ENCODE results near the gene ANO2. TPM values are rescaled to one million over a fixed set of nuclear protein-coding genes. Genes with fewer than 3 reads are reported as not detected.

The ANO2 gene
- total and polyA plus RNA-seq, 4 donors, result 6.4 to 19.2 (median 9.6) TPM

DNA sequence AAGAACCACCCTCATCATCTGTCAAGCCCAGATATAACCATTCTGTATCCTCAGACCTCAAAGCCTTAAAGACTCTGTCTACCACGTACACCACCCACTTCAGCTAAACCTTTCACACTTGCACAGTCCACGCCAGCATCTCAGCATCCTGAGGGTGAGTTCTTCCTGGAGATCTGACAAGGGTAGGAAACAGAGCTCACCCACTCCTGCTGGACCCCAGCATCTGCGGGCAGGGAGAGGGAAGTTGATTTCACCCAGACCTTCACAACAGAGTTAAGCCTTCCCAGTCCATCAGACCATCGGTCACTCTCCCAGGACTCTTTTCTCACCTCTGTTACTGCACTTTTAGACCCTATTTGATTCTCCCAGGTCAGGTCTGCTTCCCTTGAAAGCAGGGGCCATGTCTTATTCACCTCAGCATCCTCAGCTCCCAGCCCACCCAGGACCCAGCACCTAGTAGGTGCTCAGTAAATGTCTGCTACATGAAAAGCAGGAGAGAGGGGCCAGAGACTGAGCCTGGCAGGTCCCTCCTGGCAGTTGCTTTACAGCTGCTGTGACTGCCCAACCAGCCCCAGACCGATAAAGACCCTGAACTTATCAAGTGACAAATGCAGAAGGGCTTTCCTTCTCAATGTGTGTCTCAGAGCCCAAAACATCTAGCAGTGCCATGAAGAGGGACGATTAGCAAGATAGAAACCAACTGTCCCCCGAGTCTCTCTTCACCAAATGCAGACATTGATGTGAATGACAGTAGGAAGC is 34.1 kb downstream of the ANO2 start:
- WGBS (ENCODE audit: insufficient coverage), result 91% methylated on average over 5 of the region's 7 CpGs
- H3K27me3 ChIP-seq (ENCODE audit: control insufficient read depth, insufficient read depth, low read length), result no peaks in the 10 kb centered on the region
- H3K4me3 ChIP-seq (ENCODE audit: low read depth, low read length), result no peak overlapping the region
- peaks cover 24% of the 10 kb centered on the region for H3K4me1 ChIP-seq (ENCODE audit: control insufficient read depth, insufficient read depth, low read length)
- DNase-seq (ENCODE audit: low read depth in 4 of 6, low spot score in 6 of 6), result no peak
- no peak overlapping the region for H3K27ac ChIP-seq (ENCODE audit: low read depth, low read length)
- H3K36me3 ChIP-seq (ENCODE audit: control insufficient read depth, insufficient read depth, low read length), result no peaks in the 10 kb centered on the region
- no peaks in the 10 kb centered on the region for H3K9me3 ChIP-seq (ENCODE audit: control insufficient read depth, insufficient read depth, low read length)

- H3K36me3 ChIP-seq (ENCODE audit: control insufficient read depth, insufficient read depth, low read length), result no peaks in the 10 kb centered on the region
- no peaks in the 10 kb centered on the region for H3K27me3 ChIP-seq (ENCODE audit: control insufficient read depth, insufficient read depth, low read length)
- H3K9me3 ChIP-seq (ENCODE audit: control insufficient read depth, insufficient read depth, low read length), result no peaks in the 10 kb centered on the region
- DNase-seq (ENCODE audit: low read depth in 4 of 6, low spot score in 6 of 6), result no peak
- WGBS (ENCODE audit: insufficient coverage), result 79% methylated on average over 4 of the region's 5 CpGs
- no peak overlapping the region for H3K27ac ChIP-seq (ENCODE audit: low read depth, low read length)
- H3K4me1 ChIP-seq (ENCODE audit: control insufficient read depth, insufficient read depth, low read length), result peaks cover 20% of the 10 kb centered on the region
- H3K4me3 ChIP-seq (ENCODE audit: low read depth, low read length), result no peak overlapping the region
Observed at GRCh38 chr12:5909560-5909959, 35.5 kb downstream of the ANO2 start.

DNA sequence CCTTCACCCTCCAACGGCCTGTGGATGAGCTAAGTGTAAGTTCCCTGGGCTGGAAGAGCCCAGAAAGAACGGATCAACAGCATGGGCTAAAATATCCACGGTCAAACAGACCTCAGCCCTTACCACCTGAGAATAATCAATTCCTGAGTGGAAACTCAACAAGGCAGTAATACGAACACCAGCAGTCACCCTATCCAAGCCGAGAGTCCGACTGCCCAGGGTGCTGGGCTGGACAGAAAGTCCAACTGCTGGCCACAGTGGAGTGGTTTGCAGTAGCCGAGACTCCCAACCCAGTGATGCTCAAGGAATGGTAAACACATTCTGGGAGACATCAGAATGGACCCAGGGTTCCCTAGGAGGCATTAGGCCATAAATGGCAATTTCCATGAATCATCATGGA is 36.8 kb downstream of the ANO2 start:
- no peak overlapping the region for H3K27ac ChIP-seq (ENCODE audit: low read depth, low read length)
- DNase-seq (ENCODE audit: low read depth in 4 of 6, low spot score in 6 of 6), result no peak
- H3K4me3 ChIP-seq (ENCODE audit: low read depth, low read length), result no peak overlapping the region
- no peaks in the 10 kb centered on the region for H3K36me3 ChIP-seq (ENCODE audit: control insufficient read depth, insufficient read depth, low read length)
- no peaks in the 10 kb centered on the region for H3K9me3 ChIP-seq (ENCODE audit: control insufficient read depth, insufficient read depth, low read length)
- 97% methylated on average over 7 of the region's 7 CpGs for WGBS (ENCODE audit: insufficient coverage)
- no peaks in the 10 kb centered on the region for H3K27me3 ChIP-seq (ENCODE audit: control insufficient read depth, insufficient read depth, low read length)
- H3K4me1 ChIP-seq (ENCODE audit: control insufficient read depth, insufficient read depth, low read length), result peaks cover 9% of the 10 kb centered on the region

DNA sequence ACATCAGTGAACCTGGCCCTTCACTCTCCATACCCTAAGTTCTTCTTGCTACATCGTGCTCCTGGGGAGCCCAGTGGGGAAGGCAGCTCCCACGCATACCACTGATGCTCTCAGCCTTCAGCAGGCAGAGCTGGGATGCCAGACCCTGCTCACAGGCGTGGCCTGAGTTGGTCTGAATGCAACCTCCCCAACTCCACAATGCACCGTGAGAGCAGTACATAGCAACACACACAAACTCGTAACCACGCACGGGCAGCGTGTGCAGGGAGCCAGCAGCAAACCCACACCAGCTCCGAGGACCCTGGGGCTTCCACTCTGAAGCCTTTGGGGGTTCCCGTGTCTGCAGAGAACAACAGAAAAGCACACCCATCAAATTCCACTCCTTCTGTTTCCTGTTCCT is 37.3 kb downstream of the ANO2 start:
- 78% methylated on average over 8 of the region's 10 CpGs for WGBS (ENCODE audit: insufficient coverage)
- no peak for DNase-seq (ENCODE audit: low read depth in 4 of 6, low spot score in 6 of 6)
- no peaks in the 10 kb centered on the region for H3K9me3 ChIP-seq (ENCODE audit: control insufficient read depth, insufficient read depth, low read length)
- no peaks in the 10 kb centered on the region for H3K27me3 ChIP-seq (ENCODE audit: control insufficient read depth, insufficient read depth, low read length)
- peaks cover 5% of the 10 kb centered on the region for H3K4me1 ChIP-seq (ENCODE audit: control insufficient read depth, insufficient read depth, low read length)
- H3K4me3 ChIP-seq (ENCODE audit: low read depth, low read length), result no peak overlapping the region
- no peaks in the 10 kb centered on the region for H3K36me3 ChIP-seq (ENCODE audit: control insufficient read depth, insufficient read depth, low read length)
- no peak overlapping the region for H3K27ac ChIP-seq (ENCODE audit: low read depth, low read length)

DNA sequence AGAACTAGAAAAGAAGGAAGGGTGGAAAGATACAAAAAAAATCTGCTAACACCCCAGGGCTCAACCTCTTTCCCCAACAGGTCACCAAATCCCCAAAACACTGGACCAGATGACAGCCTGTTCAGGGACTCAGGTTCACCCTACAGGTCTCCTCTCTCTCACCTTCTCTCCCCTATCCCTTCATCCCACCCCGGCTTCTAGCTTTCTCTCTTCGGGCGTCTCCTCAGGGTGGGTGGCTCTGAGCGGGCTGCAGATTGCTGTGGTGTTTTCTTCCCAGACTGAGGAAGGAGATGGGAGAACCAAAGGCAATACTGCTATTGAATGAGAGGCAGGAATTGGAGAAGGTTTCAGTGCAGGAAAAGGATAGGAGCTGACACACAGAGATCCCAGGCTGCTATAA is 39.3 kb downstream of the ANO2 start:
- WGBS (ENCODE audit: insufficient coverage), result 100% methylated on average over 1 of the region's 4 CpGs
- no peak for DNase-seq (ENCODE audit: low read depth in 4 of 6, low spot score in 6 of 6)
- Histone ChIP-seq H3K4me1 (ENCODE audit: control insufficient read depth, insufficient read depth, low read length) (peaks cover 3% of the 10 kb centered on the region), H3K4me3 (ENCODE audit: low read depth, low read length) (no peak overlapping the region), H3K27ac (ENCODE audit: low read depth, low read length) (no peak overlapping the region), H3K36me3 (ENCODE audit: control insufficient read depth, insufficient read depth, low read length) (no peaks in the 10 kb centered on the region), H3K9me3 (ENCODE audit: control insufficient read depth, insufficient read depth, low read length) (no peaks in the 10 kb centered on the region), H3K27me3 (ENCODE audit: control insufficient read depth, insufficient read depth, low read length) (no peaks in the 10 kb centered on the region)

- WGBS (ENCODE audit: insufficient coverage), result 86% methylated on average over 4 of the region's 6 CpGs
- H3K36me3 ChIP-seq (ENCODE audit: control insufficient read depth, insufficient read depth, low read length), result no peaks in the 10 kb centered on the region
- H3K9me3 ChIP-seq (ENCODE audit: control insufficient read depth, insufficient read depth, low read length), result no peaks in the 10 kb centered on the region
- H3K27ac ChIP-seq (ENCODE audit: low read depth, low read length), result no peak overlapping the region
- H3K4me3 ChIP-seq (ENCODE audit: low read depth, low read length), result no peak overlapping the region
- no peak for DNase-seq (ENCODE audit: low read depth in 4 of 6, low spot score in 6 of 6)
- H3K4me1 ChIP-seq (ENCODE audit: control insufficient read depth, insufficient read depth, low read length), result peaks cover 6% of the 10 kb centered on the region
- no peaks in the 10 kb centered on the region for H3K27me3 ChIP-seq (ENCODE audit: control insufficient read depth, insufficient read depth, low read length)
Observed at GRCh38 chr12:5904969-5905368, 40.1 kb downstream of the ANO2 start.

DNA sequence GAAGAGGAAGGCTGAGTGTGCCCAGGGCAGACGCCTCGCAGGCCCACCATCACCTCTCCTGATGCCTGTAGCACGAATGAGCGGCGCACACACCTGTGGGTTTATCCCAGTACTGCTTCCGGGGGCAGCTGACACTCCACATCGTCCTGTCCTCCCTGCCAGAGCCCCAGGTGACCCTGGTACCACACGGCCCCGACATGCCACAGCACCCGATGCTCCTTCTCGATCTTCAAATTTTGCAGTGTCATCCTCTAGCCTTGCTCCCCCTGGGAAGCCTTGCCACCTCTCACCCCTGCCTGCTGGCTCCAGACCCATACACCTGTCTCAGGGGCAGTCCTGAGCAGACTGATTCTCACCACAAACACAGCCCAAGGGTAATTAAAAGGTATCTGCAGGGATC is 40.6 kb downstream of the ANO2 start:
- Histone ChIP-seq H3K36me3 (ENCODE audit: control insufficient read depth, insufficient read depth, low read length) (no peaks in the 10 kb centered on the region), H3K27ac (ENCODE audit: low read depth, low read length) (no peak overlapping the region), H3K27me3 (ENCODE audit: control insufficient read depth, insufficient read depth, low read length) (no peaks in the 10 kb centered on the region), H3K9me3 (ENCODE audit: control insufficient read depth, insufficient read depth, low read length) (no peaks in the 10 kb centered on the region), H3K4me1 (ENCODE audit: control insufficient read depth, insufficient read depth, low read length) (peaks cover 6% of the 10 kb centered on the region), H3K4me3 (ENCODE audit: low read depth, low read length) (no peak overlapping the region)
- DNase-seq (ENCODE audit: low read depth in 4 of 6, low spot score in 6 of 6), result no peak
- WGBS (ENCODE audit: insufficient coverage), result 86% methylated on average over 11 of the region's 11 CpGs

DNA sequence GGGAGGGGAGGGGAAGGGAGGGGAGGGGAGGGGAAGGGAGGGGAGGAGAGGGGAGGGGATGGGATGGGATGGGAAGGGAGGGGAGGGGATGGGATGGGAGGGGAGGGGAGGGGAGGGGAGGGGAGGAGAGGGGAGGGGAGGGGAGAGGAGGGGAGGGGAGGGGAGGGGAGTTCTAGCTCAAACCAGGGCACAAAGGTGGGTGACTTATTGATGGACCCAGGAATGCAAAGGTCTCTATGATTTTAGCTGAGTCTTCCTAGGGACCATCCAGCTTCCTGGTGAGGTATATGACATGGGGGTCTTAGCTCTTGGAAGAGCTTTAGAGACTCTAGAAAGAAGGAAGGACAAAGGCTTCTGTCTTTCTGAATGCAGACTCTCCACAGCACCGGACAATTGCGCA is 42.3 kb downstream of the ANO2 start:
- H3K9me3 ChIP-seq (ENCODE audit: control insufficient read depth, insufficient read depth, low read length), result no peaks in the 10 kb centered on the region
- WGBS (ENCODE audit: insufficient coverage), result 100% methylated on average over 2 of the region's 2 CpGs

GRCh38 chr12:5901416-5901815 is 43.6 kb downstream of the ANO2 start:
- Histone ChIP-seq H3K4me1 (ENCODE audit: control insufficient read depth, insufficient read depth, low read length) (peaks cover 6% of the 10 kb centered on the region), H3K9me3 (ENCODE audit: control insufficient read depth, insufficient read depth, low read length) (no peaks in the 10 kb centered on the region), H3K4me3 (ENCODE audit: low read depth, low read length) (no peak overlapping the region), H3K36me3 (ENCODE audit: control insufficient read depth, insufficient read depth, low read length) (no peaks in the 10 kb centered on the region), H3K27me3 (ENCODE audit: control insufficient read depth, insufficient read depth, low read length) (no peaks in the 10 kb centered on the region), H3K27ac (ENCODE audit: low read depth, low read length) (no peak overlapping the region)
- DNase-seq (ENCODE audit: low read depth in 4 of 6, low spot score in 6 of 6), result no peak
- 91% methylated on average over 6 of the region's 6 CpGs for WGBS (ENCODE audit: insufficient coverage)

More for the DNA sequence above, 42.3 kb downstream of the ANO2 start:
- no peak for DNase-seq (ENCODE audit: low read depth in 4 of 6, low spot score in 6 of 6)
- peaks cover 6% of the 10 kb centered on the region for H3K4me1 ChIP-seq (ENCODE audit: control insufficient read depth, insufficient read depth, low read length)
- no peaks in the 10 kb centered on the region for H3K27me3 ChIP-seq (ENCODE audit: control insufficient read depth, insufficient read depth, low read length)
- H3K36me3 ChIP-seq (ENCODE audit: control insufficient read depth, insufficient read depth, low read length), result no peaks in the 10 kb centered on the region
- no peak overlapping the region for H3K27ac ChIP-seq (ENCODE audit: low read depth, low read length)
- no peak overlapping the region for H3K4me3 ChIP-seq (ENCODE audit: low read depth, low read length)

DNA sequence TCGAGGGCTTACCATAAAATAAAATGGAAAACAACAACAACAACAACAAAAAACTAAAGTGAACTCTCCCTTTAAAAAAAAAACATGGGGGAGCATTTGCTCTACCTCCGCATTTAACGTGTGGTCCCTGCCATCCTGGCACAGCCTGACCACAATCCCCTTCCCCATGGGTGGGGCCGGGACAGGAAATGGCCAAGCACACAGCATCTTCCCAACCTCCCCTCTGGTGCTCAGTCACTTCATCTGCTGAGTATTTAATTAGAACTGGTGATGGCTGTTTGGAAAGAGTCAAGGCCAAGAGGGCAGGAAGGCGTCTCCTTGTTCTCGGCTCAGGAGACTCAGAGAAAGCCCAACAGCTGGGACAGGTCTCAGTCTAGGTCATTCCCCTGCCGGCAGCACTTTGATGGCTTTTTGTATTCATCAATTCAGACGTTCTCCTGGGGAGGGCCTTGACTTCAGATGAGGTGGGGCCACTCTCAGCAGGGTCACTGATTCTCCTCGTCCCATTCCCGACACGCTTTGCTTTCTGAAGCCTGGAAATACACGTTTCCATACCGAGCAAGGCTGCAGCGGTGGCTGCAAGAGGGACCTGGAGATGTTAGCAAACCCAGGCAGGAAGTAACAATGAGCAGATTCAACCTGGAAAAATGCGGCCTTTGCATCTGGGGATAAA is 44.4 kb downstream of the ANO2 start:
- Histone ChIP-seq H3K36me3 (ENCODE audit: control insufficient read depth, insufficient read depth, low read length) (no peaks in the 10 kb centered on the region), H3K27ac (ENCODE audit: low read depth, low read length) (no peak overlapping the region), H3K4me1 (ENCODE audit: control insufficient read depth, insufficient read depth, low read length) (peaks cover 6% of the 10 kb centered on the region), H3K9me3 (ENCODE audit: control insufficient read depth, insufficient read depth, low read length) (no peaks in the 10 kb centered on the region), H3K27me3 (ENCODE audit: control insufficient read depth, insufficient read depth, low read length) (no peaks in the 10 kb centered on the region), H3K4me3 (ENCODE audit: low read depth, low read length) (no peak overlapping the region)
- 57% methylated on average over 10 of the region's 15 CpGs for WGBS (ENCODE audit: insufficient coverage)
- DNase-seq (ENCODE audit: low read depth in 4 of 6, low spot score in 6 of 6), result peak in 1 of 6 donors; percentile 20
